ENCODE results near the gene BTBD9.

GRCh38 chr6:38476141-38476540 is 163.6 kb downstream of the BTBD9 start:
- TF ChIP-seq, protein P1, sequence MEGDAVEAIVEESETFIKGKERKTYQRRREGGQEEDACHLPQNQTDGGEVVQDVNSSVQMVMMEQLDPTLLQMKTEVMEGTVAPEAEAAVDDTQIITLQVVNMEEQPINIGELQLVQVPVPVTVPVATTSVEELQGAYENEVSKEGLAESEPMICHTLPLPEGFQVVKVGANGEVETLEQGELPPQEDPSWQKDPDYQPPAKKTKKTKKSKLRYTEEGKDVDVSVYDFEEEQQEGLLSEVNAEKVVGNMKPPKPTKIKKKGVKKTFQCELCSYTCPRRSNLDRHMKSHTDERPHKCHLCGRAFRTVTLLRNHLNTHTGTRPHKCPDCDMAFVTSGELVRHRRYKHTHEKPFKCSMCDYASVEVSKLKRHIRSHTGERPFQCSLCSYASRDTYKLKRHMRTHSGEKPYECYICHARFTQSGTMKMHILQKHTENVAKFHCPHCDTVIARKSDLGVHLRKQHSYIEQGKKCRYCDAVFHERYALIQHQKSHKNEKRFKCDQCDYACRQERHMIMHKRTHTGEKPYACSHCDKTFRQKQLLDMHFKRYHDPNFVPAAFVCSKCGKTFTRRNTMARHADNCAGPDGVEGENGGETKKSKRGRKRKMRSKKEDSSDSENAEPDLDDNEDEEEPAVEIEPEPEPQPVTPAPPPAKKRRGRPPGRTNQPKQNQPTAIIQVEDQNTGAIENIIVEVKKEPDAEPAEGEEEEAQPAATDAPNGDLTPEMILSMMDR (IDR thresholded peaks at IDR 0.05): no peak
- TF ChIP-seq POLR2A (IDR thresholded peaks at IDR 0.05): no peak
